Activated CD4-positive, CD25-positive, alpha-beta regulatory T cell treated with anti-CD3 and anti-CD28 coated beads, Interleukin-2, amount 50 U/mL, for 24 hours (primary cell): ENCODE results near the gene TRPT1.
A peak's percentile ranks its signal among the peaks of the same experiment; 100 is the strongest.

Experiments
- ATAC-seq, 2 donors: fragments of 150-1000 bp; cut with Tn5 transposase; one replicate each; pipeline ENCODE4 v1.10.0; 2021; ENCODE audit warnings: mild to moderate bottlenecking in 1 of 2, moderate library complexity in 1 of 2

The TRPT1 gene, protein sequence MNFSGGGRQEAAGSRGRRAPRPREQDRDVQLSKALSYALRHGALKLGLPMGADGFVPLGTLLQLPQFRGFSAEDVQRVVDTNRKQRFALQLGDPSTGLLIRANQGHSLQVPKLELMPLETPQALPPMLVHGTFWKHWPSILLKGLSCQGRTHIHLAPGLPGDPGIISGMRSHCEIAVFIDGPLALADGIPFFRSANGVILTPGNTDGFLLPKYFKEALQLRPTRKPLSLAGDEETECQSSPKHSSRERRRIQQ

DNA sequence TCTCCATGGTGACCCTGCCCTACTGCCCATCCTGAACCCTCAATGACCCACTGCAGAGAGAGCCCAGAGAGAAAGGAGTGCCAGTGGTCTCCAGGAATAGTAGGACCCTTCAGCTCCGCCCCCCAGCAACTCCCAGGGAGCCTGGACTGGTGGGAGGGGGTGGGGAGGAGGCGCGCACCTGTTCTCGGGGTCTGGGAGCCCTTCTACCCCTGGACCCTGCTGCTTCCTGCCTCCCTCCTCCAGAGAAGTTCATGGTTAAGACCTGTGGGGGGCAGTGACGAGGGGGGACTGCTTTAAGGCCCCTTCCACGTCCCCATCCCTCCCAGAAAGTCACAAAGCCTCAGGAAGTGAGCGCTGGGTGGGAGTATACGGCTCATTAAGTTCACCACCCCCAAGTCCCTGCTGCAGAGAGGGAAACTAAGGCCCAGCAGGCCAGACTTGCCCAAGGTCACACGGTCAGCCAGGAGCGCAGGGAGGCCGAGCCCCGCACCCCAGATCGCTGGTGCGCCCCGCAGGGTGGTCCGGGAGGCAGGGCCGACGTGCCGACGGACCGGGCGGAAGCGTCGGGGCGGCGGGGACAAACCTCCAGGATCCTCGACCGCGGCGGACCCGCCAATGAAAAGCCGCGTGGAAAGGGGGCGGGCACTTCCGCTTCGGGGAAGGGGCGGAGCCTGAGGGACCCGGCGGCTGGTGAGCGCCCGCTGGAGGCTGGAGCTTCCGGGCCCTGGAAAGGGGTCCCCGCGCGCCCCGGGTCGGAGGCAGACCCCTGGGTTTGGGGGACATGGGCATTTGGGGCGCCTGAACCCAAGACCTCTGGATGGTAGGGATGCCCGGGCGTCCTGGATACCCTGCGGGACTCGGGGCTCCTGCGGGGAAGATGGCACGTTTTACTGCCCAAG lies at the start of gene TRPT1, which contains the start of gene NUDT22:
Gene TRPT1 (minus strand): TSS at position 579 of the 899 bp plus-strand sequence. CDS start 326 bp downstream, at position 253.
Gene NUDT22 (plus strand): TSS at position 667 of the 899 bp plus-strand sequence. CDS start 379 bp downstream, outside the sequence.
- ATAC-seq = peak; percentile 68 to 77

DNA sequence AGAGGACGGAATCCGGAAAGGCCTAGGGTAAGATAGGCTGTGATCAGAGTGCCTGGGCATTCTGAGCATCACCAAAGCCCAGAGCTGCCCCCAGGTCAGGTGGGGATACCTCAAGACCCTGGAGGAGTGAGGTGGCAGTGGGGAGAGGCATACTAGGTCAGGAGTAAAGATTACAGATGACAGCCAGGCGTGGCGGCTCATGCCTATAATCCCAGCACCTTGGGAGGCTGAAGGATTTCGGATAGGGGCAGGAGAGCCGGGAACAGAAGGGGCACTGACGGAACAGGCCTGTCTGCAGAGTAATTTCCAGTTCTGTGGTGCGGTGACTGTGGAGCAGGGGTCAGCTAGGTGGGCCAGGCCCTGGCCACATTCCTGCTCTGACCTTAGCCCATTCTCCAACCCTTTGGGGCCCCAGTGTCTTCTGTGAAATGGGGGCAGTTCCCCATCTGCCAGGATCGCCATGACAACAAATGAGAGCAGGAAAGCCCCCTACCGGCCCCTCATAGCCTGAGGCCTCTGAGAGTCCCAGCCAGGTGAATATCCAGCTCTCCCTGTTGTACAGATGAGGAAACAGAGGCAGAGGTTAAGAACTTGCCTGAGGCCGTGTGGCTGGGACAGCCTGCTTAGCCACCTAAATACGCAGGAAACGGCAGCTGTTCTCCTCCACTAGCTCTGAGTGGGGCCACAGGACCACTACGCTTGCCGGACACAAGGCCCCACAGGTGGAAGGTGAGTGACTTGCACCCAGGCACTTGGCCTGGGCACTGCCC lies 49.2 kb upstream of the TRPT1 start:
- no peak for ATAC-seq

DNA sequence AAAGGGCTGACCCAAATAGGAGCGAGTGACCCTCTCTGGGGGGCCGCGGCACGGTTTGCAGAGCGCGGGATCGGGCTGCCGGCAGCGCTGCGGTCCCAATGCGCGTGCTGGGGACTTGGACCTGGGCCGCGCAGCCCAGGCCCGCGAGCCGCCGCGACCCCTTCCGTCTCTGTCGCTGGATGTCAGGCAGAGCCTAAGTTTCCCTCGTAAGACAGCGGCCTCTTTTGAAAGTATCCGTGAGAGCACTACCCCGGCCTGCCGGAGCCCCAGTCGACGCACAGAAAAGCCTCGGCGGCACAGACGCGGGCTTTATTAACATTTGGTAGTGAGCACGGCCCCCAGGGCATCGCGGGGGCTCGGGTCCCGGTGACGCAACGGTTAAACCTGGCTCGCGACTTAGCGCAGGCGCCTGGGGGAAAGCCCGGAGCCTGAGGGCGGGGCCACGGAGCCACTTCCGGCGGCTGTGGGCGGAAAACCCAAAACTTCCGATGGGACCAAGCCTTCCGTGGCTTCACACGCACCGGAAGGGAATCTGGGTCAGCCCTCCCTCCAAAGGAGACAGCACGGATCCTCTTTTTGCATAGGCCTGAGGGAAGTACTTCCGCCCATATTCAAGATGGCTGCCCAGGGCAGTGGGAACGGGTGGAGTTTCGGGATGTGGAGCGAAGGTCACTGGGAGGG lies 43.7 kb upstream of the TRPT1 start:
- peak; percentile 81 to 83 for ATAC-seq

DNA sequence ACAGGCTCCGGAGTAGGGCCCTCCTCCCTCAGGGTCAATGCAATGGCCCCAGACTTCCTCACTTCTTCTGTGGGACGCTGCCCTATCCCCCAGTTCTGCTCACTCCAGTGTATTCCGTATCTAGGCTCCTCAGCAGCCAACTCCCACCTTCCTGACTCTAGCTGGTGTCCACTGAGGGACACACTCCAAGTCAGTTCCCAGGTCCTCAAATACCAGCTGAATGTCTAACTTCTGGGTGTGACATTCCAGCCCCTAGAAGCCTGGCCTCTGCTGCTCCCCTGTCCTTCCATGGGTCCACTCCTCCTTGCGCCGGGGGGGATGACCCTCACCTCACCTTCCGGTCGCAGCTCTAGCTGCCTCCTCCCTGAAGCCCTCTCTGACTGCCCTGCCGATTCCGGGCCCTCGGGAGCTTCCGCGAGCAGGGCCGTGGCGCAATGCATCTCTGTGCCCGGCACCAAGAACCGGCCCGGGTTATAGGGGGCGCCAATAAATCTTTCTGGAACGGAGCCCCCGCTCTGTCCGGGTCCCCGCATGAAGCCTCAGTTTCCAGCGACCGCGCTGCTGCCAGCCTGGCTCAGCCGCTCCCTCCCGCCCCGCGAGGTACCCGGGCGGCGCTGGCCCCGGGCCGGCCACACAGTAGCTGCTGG lies 43.0 kb upstream of the TRPT1 start:
- ATAC-seq = peak; percentile 1 to 13

DNA sequence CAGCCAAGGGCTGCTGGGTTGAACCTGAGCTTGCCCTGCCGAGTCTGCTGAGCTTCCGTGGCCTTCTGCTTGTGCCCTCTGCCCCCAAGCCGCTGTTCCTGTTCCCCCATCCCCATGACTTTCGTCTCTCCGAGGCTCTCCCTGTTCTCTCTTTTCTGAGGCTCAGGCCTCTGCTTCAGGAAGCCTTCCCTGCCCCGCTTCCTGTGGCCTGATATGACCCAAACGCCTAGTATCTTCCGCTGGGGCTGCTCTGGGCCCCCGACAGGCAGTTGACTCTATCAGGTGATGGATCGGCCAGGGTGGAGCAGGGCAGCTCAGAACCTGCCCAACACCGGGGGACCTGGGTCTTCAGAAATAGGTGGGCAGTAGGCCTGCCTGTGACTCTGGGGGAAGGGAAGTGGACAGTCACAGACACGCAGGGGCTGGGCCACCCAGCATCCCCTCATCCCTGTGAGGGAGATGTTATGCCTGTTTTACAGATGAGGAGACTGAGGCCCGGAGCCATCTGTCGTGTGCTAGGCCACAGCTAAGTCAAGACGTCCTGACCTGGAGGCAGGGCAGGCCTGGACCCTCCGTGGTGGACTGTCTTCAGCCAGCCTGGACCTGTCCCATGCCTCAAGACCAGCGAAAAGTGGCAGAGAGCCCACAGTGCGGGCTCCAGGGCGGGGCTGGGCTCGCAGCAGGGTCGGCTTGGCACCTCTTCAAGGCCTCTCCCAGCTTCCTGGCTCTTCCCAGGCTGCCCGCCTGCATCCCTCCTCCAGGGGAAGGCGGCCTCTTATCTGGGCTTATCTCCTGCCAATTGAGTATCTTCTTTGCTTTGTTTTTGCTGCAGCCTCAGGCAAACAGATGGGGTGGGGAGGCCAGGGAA lies 42.3 kb upstream of the TRPT1 start:
- no peak for ATAC-seq

DNA sequence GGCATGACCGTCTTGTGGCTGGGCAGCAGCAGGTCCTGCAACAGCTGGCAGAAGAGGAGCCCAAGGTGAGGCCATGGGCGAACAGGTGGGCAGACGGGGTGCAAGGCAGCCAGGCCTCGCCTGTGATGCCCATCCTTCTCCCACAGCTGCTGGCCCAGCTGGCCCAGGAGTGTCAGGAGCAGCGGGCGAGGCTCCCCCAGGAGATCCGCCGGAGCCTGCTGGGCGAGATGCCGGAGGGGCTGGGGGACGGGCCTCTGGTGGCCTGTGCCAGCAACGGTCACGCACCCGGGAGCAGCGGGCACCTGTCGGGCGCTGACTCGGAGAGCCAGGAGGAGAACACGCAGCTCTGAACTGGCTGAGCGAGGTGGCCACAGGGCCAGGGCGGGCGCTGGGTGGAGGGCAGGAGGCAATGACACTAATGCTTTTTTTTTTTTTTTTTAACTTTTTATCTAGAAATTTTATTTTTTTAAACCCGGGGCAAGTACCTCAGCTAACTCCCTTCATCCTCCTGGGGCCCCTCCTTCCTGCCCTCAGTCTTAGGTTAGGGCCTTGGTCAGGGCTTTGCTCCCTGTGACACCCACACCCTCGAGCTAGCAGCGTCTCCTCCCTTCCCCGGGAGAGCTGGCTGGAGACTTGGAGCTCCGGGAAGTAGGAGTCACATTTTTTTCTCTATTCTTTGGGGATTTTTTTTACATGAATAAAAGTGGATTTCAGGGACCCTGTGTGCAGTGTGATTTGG lies 41.4 kb upstream of the TRPT1 start:
- ATAC-seq = no peak

DNA sequence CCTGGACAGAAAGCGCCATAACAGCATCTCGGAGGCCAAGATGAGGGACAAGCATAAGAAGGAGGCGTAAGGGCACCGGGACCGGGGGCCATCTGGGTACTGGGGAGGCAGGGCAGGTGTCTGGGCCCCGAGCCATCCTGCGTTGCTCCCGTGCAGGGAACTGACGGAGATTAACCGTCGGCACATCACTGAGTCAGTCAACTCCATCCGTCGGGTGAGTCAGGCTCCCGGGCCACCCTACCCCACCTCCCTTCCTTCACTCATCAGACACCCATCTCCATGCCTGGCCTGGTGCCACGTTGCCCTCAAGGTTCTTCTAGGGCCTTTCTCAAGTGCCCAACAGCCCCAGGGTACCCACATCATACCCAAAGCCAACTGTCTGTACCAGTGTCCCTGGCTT lies 40.4 kb upstream of the TRPT1 start:
- no peak for ATAC-seq

DNA sequence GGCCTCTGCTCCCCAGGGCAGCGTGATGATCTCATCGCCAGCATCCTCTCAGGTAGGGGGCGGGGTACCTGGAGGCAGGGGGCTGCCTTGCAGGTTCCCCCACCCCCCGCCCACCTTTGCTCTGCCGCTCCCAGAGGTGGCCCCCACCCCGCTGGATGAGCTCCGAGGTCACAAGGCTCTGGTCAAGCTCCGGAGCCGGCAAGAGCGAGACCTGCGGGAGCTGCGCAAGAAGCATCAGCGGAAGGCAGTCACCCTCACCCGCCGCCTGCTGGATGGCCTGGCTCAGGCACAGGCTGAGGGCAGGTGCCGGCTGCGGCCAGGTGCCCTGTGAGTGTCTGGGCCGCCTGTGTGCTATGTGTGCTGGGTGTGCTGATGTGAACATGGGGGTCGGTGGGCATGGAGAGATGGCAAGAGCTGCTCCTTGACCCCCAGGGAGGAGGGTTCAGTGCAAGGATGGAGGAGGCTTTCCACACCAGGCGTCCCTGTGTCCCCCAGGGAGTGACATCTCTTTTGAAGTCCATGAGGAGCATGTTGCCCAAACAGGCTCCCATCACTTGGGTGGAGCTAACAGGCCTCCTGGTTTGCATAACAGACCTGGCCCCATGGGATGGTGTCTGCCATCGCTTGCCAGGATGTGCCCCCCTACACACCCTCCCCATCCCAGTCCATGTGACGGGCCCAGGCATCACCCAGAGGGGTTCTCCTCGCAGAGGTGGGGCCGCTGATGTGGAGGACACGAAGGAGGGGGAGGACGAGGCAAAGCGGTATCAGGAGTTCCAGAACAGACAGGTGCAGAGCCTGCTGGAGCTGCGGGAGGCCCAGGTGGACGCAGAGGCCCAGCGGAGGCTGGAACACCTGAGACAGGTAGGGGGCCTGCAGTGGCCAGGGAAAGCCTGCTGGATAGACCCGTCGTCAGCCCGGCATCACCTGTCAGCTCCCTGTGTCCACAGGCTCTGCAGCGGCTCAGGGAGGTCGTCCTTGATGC lies 39.5 kb upstream of the TRPT1 start:
- ATAC-seq = no peak

DNA sequence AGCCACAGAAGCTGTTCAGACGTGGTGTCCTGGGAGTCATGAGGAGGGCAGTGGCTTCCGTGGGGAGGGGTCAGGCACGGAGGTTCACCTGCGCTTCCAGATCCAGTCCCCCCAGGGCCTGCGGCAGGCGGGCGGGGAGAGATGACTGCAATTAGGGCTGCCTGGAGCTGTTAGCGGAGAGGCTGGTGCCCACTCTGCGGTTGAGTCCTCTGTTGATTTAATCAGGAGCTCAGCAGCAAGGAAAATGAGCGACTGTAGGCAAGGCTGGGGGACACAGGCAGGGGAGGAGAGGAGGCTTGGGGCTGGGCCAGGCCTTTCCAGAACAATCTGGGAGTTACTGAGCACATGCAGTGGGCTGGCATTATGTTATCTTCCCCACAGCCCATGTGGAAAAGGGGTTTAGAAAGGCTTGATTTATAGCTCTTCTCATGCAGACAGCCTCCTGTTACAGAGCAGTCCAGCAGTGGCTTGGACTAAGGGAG lies 38.4 kb upstream of the TRPT1 start:
- no peak for ATAC-seq

DNA sequence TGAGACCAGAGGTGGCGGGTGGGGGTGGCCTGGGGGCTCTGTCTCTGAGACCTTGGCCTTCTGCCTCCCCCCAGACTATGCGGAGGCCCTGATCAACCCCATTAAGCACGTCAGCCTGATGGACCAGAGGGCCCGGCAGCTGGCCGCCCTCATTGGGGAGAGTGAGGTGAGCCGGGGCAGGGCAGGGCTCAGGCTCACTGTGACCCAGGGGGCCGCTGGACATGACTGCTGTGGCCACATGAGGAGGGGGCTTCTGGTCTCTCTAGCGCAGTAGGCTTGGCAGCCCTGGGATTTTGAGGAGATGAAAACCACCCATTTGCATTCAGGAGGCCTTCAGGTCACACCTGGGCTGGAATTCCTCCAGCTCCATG lies 37.9 kb upstream of the TRPT1 start:
- ATAC-seq = no peak

DNA sequence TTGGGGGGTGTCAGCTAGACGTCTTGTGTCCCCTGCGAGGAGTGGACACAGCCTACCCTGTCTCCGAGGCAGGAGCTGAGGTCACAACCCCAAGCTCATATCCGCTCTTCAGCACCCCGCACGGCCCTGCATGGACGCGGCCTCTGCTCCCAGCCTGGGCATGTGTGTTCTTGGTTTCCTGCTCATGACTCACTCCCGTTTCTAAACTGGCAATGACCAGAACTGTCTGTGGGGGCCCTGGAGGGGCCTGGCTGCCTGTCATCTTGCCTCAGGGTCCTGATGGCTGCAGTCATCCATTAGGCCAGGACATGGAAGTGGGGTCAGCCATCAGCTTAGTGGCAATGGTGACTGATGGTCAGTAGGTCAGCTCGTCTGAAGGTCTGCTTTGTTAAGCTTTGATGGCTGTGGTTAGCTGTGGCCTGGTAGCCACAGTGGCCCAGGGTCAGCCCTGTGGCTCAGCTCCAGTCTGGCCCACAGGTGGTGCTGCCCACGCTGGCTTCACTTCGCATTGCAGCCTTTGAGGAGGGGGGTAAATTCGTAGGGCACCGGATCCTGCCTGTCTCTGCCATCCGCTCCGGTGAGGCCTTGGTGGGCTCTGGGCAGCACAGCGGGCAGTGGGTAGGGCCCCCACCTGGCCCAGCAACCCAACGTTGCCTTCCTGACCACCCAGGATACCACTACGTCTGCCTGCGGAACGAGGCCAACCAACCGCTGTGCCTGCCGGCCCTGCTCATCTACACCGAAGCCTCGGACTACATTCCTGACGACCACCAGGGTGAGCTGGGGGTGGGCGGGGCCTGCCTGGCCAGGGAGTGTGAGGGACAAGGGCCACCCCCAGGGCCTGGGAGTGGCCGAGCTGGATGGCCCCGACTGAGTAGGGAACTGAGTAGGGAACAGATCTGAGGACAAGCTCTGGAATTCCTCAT lies 37.3 kb upstream of the TRPT1 start:
- no peak for ATAC-seq

DNA sequence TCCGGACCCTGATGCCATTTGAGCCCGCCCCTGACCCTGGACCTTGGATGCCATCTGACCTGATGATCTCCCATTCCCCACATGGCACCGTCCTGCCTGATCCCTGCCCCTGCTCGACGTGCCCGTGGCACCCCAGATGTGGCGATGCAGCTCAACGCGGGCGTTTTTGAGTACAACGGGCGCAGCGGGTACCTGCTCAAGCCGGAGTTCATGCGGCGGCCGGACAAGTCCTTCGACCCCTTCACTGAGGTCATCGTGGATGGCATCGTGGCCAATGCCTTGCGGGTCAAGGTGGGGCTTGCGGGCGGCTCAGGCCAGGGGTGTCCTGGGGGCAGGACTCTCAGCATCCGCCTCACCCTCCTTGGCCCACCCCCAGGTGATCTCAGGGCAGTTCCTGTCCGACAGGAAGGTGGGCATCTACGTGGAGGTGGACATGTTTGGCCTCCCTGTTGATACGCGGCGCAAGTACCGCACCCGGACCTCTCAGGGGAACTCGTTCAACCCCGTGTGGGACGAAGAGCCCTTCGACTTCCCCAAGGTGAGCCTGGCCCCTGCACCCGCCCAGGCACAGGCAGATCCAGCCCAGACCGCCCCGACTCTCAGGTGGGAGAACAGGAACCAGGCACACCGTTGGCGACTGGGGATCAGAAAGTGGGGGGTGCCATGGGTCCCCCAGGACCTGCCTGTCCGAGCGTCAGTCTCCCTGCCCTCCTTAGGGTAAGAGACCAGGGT lies 36.5 kb upstream of the TRPT1 start:
- no peak for ATAC-seq

DNA sequence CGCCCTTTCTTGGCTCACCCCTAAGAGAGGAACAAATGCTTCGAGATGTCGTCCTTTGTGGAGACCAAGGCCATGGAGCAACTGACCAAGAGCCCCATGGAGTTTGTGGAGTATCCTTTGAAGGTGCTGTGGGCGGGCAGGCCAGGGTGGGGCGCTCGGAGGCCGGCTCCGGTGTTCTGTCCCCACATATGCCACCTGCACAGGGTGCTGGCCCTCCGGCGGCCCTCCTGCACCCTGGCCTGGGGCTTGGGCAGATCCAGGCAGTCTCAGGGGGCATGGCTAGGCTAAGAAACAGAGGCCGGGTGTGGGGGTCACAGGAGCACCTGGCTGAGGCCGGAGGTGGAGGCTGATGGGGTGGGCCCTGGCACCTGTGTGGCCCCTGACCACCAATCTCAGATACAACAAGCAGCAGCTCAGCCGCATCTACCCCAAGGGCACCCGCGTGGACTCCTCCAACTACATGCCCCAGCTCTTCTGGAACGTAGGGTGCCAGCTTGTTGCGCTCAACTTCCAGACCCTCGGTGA lies 35.6 kb upstream of the TRPT1 start:
- no peak for ATAC-seq

DNA sequence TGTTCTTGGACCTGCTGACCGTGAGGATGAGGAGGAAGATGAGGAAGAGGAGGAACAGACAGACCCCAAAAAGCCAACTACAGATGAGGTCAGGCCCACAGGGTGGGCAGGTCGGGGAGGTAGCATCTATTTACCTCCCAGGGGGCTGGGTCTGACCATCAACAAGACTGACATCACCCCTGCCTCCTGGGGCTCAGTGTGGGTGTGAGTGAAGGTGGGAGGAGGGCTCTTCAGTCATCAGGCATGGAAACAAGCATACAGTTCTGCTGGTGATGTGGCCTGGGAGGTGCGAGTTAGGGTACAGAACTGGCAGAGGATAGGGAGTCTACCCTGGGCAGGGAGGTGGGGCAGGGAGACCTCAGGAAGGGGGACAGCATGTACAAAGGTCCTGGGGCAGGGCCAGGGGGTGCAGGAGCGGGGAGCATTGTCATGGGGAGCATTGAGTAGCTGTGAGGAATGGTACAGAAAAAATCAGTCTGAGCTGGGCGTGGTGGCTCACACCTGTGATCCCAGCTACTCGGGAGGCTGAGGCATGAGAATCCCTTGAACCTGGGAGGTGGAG lies 34.2 kb upstream of the TRPT1 start:
- no peak for ATAC-seq

DNA sequence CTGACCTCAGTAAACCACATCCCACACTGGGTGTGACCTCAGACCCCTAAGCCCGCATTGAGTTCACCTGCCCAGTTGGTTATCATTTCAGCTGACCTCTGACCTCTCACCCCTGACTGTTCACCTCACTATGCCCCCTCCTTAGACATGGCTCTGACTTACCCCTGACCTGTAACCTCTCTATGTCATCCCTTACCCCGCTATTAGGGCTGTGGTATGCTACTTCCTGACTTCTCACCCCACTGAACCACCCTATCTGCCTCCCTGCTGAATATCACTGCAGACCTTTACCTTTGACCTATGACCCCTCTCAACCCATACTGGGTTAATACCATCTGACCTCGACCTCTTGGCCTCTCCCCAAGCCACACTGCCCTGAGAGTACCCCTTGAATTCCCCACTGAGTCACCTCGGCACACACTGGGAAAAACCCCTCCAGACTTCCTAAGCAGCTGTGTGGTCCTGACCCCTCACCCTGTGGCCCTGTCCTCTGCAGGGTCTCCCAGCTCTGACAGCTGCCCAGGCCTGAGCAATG lies 33.6 kb upstream of the TRPT1 start:
- peak; percentile 61 to 69 for ATAC-seq

DNA sequence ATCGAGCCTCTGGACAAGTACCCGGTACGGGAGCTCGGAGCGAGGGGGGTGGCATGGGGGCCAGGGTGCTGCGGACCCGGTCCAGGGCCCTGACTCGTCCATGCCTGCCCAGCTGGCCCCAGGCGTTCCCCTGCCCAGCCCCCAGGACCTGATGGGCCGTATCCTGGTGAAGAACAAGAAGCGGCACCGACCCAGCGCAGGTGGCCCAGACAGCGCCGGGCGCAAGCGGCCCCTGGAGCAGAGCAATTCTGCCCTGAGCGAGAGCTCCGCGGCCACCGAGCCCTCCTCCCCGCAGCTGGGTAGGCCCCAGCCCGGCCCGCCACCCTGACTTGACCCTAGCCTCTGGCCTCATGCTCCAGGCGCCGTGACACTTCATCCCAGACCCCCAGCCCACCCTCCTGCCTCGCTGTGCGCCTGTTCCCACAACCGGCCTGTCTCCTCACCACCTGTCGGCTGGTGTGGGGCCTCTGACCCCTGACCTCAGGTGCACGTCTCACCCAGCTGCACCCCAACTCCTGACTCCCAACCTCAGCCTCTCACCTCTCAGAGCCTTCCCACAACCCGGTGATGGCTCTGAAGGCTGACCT lies 33.1 kb upstream of the TRPT1 start:
- ATAC-seq = no peak
